ENCODE results near the gene DMKN. TPM values are rescaled to one million over a fixed set of nuclear protein-coding genes. Genes with fewer than 3 reads are reported as not detected.
A peak's percentile ranks its signal among the peaks of the same experiment; 100 is the strongest.

DMKN gene
- total and polyA plus RNA-seq, 9 of the 15 experiments (the other 6 are each of a cell fraction or from before 2014, with no cell fraction given): 0.36 to 0.53 TPM; not detected in 7

- TF ChIP-seq ATF4 (CRISPR knock-in tag; IDR thresholded peaks at IDR 0.05): no peak
- TF ChIP-seq MIER1 (IDR thresholded peaks at IDR 0.05; ENCODE audit: low read depth): no peak
- TF ChIP-seq HMG20B (CRISPR knock-in tag; IDR thresholded peaks at IDR 0.05): no peak
- no peak for TF ChIP-seq USF2 (CRISPR knock-in tag; IDR thresholded peaks at IDR 0.05)
- TF ChIP-seq TRIM24 (IDR thresholded peaks at IDR 0.05): no peak
- TF ChIP-seq SMAD2 (IDR thresholded peaks at IDR 0.05; ENCODE audit: low read depth, low read length): no peak
- TF ChIP-seq FUS (optimal IDR thresholded peaks at IDR 0.05; ENCODE audit: low read depth, low read length): no peak
- no peak for TF ChIP-seq SREBF2 (CRISPR knock-in tag; IDR thresholded peaks at IDR 0.05)
- no peak for TF ChIP-seq EHMT2 (IDR thresholded peaks at IDR 0.05)
- TF ChIP-seq L3MBTL2 (IDR thresholded peaks at IDR 0.05): 0 out of 2 replicates have a peak, but pooled peaks have one; percentile 40
- no peak for TF ChIP-seq ZNF639 (CRISPR knock-in tag; conservative IDR thresholded peaks at IDR 0.05 in 1 of 2, IDR thresholded peaks at IDR 0.05 in 1 of 2)
- TF ChIP-seq HNRNPH1 (optimal IDR thresholded peaks at IDR 0.05; ENCODE audit: low read depth, low read length): no peak
- TF ChIP-seq TRIM28 (IDR thresholded peaks at IDR 0.05): no peak
- TF ChIP-seq MXD1 (CRISPR knock-in tag; IDR thresholded peaks at IDR 0.05; ENCODE audit: borderline replicate concordance, poor library complexity, severe bottlenecking): no peak
- peak; percentile 83 for TF ChIP-seq ZNF263 (CRISPR knock-in tag; IDR thresholded peaks at IDR 0.05; ENCODE audit: borderline replicate concordance)
- peak; percentile 37; the same call in 1 of the 2 replicates for TF ChIP-seq SMC3 (conservative IDR thresholded peaks at IDR 0.05; ENCODE audit: insufficient read depth, low read depth, low read length)
- no peak for TF ChIP-seq RBM22 (IDR thresholded peaks at IDR 0.05; ENCODE audit: low read depth, low read length, poor library complexity, severe bottlenecking)
- TF ChIP-seq SAFB2 (IDR thresholded peaks at IDR 0.05; ENCODE audit: borderline replicate concordance, low read depth, low read length, severe bottlenecking): no peak
- no peak for TF ChIP-seq SMAD1 (IDR thresholded peaks at IDR 0.05; ENCODE audit: low read depth, low read length, partially characterized antibody)
Observed at GRCh38 chr19:35555301-35556005, 42.0 kb upstream of the DMKN start (continued).
